H54 (cell line): Measurements from ENCODE around the gene RPS2.
"Not testable (repeated sequence)": the region's sequence is repeated elsewhere in the genome, so short reads cannot be mapped to it uniquely, and the experiment has no call there.

Experiments used
- DNase-seq: peaks from one replicate; pipeline ENCODE4 v3.0.0; 2011; ENCODE audit warnings: low spot score, mixed read lengths; ENCODE audit not compliant: insufficient read length
- FAIRE-seq: peaks from 3 replicates; lab custom pipeline; 2011; peaks lifted over from hg19 to GRCh38; lab: Jason Lieb, UNC
- POLR2A ChIP-seq: IDR thresholded peaks from 2 replicates; pipeline ENCODE4 v1.6.1; 2011; ENCODE audit warnings: low read depth, mild to moderate bottlenecking, low read length

Gene RPS2

GRCh38 chr16:1959269-1960039 is 5.2 kb downstream of the RPS2 start, which contains the start of gene NDUFB10:
Gene NDUFB10 (plus strand): TSS chr16:1959538. CDS start chr16:1959625, 87 bp downstream.
- DNase-seq (peak; percentile 91), FAIRE-seq (no peak)
- TF ChIP-seq POLR2A, result peak; percentile 98

- no peak for DNase-seq
- no peak for FAIRE-seq
- no peak for TF ChIP-seq POLR2A
These were observed 5.8 kb downstream of the RPS2 start for GRCh38 chr16:1958715-1959268.

GRCh38 chr16:1958143-1958491 is 6.5 kb downstream of the RPS2 start:
- FAIRE-seq, result not testable (repeated sequence)

GRCh38 chr16:1957434-1958142 is 7.0 kb downstream of the RPS2 start:
- not testable (repeated sequence) for DNase-seq, FAIRE-seq

More at GRCh38 chr16:1958143-1958491, 6.5 kb downstream of the RPS2 start:
- not testable (repeated sequence) for DNase-seq

- no peak for TF ChIP-seq POLR2A
- FAIRE-seq, result no peak
- DNase-seq, result no peak
These were observed 10.9 kb downstream of the RPS2 start for GRCh38 chr16:1953734-1954133.

GRCh38 chr16:1950559-1950958 is 14.1 kb downstream of the RPS2 start:
- FAIRE-seq (no peak), DNase-seq (no peak)
- TF ChIP-seq POLR2A, result no peak

GRCh38 chr16:1950047-1950446 is 14.6 kb downstream of the RPS2 start:
- TF ChIP-seq POLR2A, result no peak
- DNase-seq, result no peak
- no peak for FAIRE-seq

GRCh38 chr16:1949507-1949906 is 15.1 kb downstream of the RPS2 start:
- no peak for TF ChIP-seq POLR2A
- DNase-seq, result no peak
- no peak for FAIRE-seq

GRCh38 chr16:1947369-1947670 is 17.3 kb downstream of the RPS2 start:
- no peak for TF ChIP-seq POLR2A
- DNase-seq (no peak), FAIRE-seq (no peak)

GRCh38 chr16:1946495-1947368 is 17.9 kb downstream of the RPS2 start:
- DNase-seq (no peak), FAIRE-seq (no peak)
- TF ChIP-seq POLR2A, result no peak

GRCh38 chr16:1945559-1946391 is 18.9 kb downstream of the RPS2 start:
- FAIRE-seq (no peak), DNase-seq (no peak)
- no peak for TF ChIP-seq POLR2A

- FAIRE-seq (no peak), DNase-seq (no peak)
- TF ChIP-seq POLR2A, result no peak
These were observed 19.9 kb downstream of the RPS2 start for GRCh38 chr16:1944612-1945199.
